HG03060 (cell line): Measurements from ENCODE around the gene TRPV6.

Experiments
- ATAC-seq: cut with Tn5 transposase; IDR thresholded peaks from one replicate; pipeline ENCODE4 v1.9.1; 2021; ENCODE audit warnings: low read depth, moderate number of reproducible peaks; ENCODE audit not compliant: unreplicated experiment

The TRPV6 gene

DNA sequence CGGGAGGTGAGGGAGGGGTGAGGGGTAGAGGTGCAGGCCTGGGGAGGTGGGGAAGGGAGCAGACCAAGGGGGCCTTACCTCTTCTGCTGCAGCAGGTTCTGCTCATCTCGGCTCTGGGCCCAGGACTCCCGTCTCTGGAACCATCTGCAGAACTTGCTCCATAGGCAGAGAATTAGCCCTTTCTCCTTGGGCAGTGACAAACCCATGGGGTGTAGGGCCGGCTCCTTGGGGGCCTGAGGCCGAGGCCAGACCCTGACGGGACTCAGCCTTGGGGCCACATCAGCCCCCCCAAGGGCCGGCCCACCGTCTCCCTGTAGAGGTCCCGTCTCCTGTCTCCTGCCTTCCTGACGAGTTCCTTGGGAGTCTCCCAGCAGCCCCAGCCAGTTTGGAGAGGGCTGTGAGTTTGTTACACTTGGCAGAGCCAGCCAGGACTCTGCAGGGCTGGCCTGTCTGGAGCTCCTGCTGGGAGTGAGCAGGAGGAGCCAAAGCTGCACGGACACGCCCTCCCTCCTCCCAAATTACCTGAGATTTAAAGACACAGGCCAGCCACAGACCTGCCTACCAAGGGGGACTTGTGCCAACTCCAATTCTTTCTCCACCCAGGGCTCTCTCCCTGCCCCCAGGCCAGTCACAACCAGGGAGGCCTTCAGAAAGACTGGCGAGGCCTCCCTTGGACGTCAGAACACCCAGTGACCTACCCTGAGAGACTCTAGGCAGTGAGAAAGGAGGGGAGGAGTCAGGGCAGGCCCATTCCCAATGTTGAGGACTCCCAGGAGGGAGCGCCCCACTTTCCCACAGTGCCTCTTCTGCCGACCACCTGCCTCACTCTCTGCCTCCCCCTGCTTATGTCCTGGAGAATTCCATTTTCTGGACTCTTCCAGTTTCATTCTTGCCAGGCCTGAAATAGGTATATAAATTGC lies at the start of gene TRPV6:
Gene TRPV6, minus strand, starts transcription at position 435 of the 920 bp plus-strand sequence.
- no peak for ATAC-seq

GRCh38 chr7:142934056-142934455 lies 48.5 kb upstream of the TRPV6 start:
- no peak for ATAC-seq

DNA sequence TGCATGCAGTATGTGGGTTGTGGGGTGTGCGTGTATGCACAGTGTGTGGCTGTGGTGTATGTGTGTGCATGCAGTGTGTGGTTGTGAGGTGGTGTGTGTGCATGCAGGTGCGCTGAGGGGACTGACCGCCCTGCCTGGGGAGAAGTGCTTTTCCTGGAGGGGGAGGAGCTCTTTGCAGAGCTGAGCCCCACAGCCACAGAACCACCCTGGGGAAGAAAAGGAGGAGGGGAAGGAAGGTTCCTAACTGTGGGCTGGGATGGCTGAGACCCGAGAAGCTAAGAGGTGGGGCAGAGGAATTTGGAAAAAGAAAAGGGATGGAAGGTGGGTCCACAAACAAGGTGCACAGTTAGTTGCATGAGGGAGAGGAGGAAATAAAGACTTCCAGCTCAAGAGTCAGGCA lies 48.1 kb upstream of the TRPV6 start, which contains the start of gene TRPV5:
Gene TRPV5, minus strand, starts transcription at position 123 of the 400 bp plus-strand sequence. CDS start 287 bp downstream, outside the sequence.
- no peak for ATAC-seq

DNA sequence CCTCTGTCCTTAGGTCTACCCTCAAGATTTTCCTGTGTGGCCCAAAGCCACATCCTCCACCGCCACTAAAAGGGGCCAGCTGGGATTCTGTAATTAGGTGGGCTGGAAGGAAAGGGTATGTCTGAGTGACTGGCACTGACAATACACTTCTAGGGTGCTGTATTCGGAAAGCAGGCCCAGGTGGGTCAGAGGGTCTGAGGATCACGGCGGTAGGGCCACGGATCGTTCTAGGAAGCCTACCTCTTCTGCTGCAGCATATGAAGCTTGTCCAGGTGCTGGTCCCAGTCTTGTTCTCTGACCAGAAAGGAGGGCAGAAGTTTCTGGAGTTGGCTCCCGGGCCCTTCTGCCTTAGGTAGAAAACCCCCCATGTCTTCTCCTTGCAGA lies 47.5 kb upstream of the TRPV6 start:
- no peak for ATAC-seq

DNA sequence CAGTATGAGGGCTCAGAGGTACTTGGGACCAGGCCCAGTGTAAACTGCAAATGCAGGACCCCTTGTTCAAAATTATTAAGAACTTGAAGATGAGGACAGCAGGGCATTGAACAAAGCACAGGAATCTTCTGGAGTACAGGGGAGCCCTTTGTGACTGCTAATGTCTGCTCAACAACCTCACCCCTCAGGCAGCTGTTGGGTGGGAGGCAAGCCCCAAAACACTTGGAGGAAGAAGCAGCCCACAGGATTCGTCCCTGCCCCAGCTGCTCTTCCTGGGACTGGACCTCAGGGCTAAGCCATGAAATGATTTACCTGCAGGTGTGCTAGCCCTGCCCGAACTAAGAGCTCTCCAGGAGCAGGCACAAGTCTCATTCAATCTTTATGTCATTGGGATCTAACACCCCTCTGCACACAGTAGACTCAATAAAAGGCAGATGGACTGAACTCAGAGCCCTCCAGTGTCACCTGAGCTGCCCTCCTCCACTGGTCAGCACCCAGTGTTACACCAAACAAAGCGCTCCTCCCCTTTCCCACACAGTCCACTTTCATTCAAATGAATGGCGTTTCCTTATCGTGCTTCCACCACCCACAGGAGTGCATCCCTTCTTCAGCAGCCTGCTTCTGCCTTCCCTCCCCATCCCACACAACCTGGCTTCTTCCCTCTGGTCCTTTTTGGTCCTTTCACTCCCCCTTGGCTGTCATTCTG lies 47.0 kb upstream of the TRPV6 start:
- no peak for ATAC-seq

DNA sequence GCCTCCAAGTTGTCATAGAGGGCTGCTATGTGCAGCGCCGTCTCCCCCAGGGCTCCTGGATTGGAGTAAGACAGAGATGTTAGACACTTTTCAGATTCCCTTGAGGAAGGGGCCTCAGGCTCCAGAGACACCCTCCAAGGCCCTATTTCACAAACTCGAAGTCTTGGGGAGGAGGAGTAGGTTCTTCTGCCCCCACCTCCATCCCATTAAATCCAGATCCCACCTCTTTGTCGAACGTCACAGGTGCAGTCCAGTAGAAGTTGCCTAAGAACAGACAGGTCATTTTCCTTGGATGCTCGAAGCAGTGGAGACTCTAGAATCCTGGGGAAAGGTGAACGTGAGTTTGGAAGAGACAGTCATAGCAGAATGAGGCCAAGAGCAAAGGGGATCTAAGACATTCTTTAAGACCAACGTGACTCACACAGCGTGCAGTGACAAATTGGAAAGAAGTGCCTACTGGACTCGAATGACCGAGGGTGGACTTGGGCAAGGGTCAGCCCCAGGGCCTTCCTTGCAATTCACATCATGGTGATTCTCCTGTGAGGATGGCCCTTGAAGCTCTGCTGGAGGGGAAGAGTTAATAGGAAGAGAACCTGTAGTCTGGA lies 44.7 kb upstream of the TRPV6 start:
- ATAC-seq, result no peak

- ATAC-seq, result no peak
These were observed 42.4 kb upstream of the TRPV6 start for GRCh38 chr7:142927949-142928348.

DNA sequence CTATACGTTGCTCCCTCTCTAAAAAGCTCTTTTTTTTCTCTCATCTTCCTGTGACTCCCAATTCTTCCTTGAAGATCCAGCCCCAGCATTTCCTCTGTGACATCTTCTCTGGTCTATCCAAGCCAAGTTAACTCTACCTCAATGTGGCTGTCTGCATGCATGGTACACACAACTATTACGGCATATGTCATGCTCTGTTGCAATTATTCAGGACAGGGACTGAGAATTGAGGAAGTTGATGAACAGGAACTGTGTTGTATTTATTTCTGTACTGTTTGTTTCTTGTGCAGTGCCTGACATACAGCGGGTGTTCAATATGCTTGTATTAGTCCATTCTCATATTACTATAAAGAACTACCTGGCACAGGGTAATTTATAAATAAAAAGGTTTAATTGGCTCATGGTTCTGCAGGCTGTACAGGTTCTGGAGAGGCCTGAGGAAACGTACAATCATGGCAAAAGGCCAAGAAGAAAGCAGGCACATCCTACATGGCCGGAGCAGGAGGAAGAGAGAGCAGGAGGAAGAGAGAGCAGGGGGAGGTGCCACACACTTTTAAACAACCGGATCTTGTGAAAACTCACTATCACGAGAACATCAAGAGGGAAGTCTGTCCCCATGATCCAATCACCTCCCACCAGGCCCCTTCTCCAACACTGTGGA lies 41.7 kb upstream of the TRPV6 start:
- ATAC-seq, result no peak

DNA sequence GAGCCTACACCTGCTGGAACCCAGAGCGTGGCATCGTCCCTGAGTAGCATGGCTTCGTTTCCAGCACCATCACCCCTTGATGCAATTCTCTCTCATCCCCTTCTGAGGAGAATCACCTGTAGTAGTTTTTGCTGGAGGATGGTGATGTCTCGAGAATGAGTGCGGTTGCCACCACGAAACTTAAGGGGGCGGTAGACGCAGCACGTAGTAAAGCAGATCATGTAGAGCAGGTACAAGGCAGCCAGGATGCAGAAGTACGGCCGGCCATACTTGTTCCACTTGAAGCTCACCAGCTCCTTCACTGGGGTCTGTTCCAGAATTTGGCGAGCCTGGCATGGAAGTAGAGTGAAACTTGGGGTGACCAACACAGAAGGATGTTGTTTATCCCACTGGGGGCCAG lies 39.9 kb upstream of the TRPV6 start:
- no peak for ATAC-seq

DNA sequence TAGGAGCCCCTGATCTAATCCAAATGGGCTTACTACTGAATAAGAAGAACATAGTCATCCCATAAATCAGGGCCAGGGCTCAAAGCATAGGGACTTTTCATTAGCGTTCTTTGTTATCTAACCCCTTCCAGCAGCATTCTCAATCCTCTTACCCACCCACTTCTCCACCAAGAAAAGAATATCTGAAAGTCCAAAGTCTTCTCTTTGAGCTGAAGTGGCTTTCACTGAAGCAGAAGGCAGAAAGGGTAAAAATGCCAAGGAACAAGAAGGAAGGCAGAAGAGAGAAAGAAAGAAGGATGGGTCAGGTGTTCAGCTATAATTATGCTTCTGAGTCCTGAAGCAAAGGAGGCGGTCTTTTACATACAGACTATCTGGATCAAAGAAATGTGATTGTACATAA lies 37.8 kb upstream of the TRPV6 start:
- ATAC-seq, result no peak

GRCh38 chr7:142919656-142920055 lies 34.1 kb upstream of the TRPV6 start:
- no peak for ATAC-seq

DNA sequence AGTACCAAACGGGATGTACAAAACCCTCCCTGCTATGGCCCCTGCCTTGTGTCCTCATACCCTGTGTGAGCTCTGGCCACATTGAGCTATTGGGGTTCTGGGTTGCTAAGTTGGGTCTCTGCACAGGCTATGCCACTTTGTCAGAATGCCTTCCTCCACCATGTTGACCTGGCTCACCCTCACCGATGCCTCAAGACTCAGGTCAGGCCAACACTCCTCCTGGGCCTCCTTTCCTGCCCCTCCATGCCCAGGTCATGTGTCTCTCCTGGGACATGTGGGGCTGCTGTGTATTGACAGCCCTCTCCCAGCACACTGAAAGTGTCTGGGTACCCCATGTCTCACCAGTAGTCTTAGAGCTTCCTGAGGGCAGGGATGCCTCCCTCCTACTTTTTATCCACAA lies 33.4 kb upstream of the TRPV6 start:
- ATAC-seq, result no peak

DNA sequence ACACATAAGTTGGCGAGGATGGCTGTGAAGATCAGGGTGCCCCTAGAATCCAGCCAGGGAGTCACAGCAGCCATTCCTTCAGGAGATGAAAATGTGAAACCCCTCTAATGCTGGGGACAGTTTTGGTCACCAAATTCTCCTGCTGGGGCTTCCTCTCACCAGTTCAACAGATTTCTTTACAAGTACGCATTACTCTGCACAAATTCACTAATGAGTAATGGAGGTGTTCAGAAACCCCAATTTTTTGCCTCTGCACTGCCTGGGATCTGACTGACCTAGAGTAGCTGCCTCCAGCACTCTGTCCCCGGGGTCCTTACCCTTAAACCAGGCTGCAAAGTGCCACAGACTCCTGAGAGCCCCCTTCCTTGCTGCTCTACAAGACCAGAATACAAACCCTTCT lies 31.9 kb upstream of the TRPV6 start:
- ATAC-seq, result no peak

- no peak for ATAC-seq
These were observed 31.0 kb upstream of the TRPV6 start for GRCh38 chr7:142916508-142916907.

GRCh38 chr7:142915315-142915714 lies 29.8 kb upstream of the TRPV6 start:
- no peak for ATAC-seq

- ATAC-seq, result no peak
These were observed 28.6 kb upstream of the TRPV6 start for GRCh38 chr7:142914121-142914520.

- ATAC-seq, result no peak
These were observed 28.0 kb upstream of the TRPV6 start for GRCh38 chr7:142913566-142913965.

GRCh38 chr7:142913051-142913450 lies 27.5 kb upstream of the TRPV6 start:
- no peak for ATAC-seq

DNA sequence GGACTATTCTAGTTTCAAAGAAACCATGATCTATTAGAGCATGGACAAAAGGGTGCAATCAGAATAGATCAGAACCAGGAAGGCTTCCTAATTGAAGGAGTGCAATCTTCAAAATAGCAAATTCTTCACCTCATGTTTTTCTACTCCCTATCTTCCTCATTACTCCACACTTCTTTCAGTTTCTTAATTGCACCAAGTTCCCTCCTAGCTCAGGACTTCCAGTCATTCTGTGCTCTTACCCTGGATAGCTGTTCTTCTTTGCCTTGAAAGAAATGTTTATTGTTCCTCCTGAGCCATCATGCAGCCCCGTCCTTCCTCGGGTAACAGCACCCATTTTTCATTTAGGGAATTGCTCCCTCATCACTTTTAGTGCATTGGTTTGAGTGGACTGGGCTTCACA lies 24.9 kb upstream of the TRPV6 start:
- no peak for ATAC-seq

DNA sequence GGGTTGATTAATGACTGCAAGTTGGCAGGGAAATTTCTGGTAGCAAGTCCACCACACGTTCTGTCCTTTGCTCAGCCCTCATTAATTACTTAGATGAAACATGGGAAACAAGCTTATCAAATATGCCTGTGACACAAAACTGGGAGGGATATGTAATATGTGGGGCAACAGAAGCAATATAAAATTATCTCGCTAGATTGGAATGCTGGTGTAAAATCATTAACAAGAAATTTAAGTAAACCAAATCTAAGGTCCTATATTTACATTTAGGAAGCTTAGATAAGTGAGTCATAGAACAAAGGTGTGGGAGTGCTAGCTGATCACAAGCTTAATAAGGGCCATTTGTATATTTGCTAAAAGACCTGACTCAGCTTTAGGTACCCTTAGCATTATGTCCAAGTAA lies 24.5 kb upstream of the TRPV6 start:
- no peak for ATAC-seq
